Smooth muscle cell (in vitro differentiated cells): ENCODE data around the gene HECTD1. TPM values are rescaled to one million over a fixed set of nuclear protein-coding genes. Genes with fewer than 3 reads are reported as not detected.
"Not testable (repeated sequence)": the region's sequence is repeated elsewhere in the genome, so short reads cannot be mapped to it uniquely, and the experiment has no call there.

Experiments
- DNase-seq: peaks from one replicate; lab custom pipeline; 2025; ENCODE audit not compliant: unreplicated experiment; lab: John Stamatoyannopoulos, UW
- H2AFZ ChIP-seq: fragments of 200-600 bp; sonication (generic); 2 replicates; pipeline ENCODE4 v1.6.0; 2016; ENCODE audit warnings: antibody characterized with exemption, low read depth, mild to moderate bottlenecking
- H3F3A ChIP-seq: fragments of 200-600 bp; sonication (generic); 2 replicates; pipeline ENCODE4 v1.6.0; 2017; ENCODE audit warnings: antibody characterized with exemption, low read depth
- H3K27ac ChIP-seq: fragments of 200-600 bp; sonication (generic); 2 replicates; pipeline ENCODE4 v1.5.1; 2016; ENCODE audit warnings: low read depth, mild to moderate bottlenecking
- H3K27me3 ChIP-seq: fragments of 200-600 bp; sonication (generic); 2 replicates; pipeline ENCODE4 v1.6.1; 2016; ENCODE audit warnings: low read depth, mild to moderate bottlenecking
- H3K36me3 ChIP-seq: fragments of 200-600 bp; sonication (generic); 2 replicates; pipeline ENCODE4 v1.5.1; 2016; ENCODE audit warnings: low read depth
- H3K4me1 ChIP-seq: fragments of 200-600 bp; sonication (generic); 2 replicates; pipeline ENCODE4 v1.5.1; 2016; ENCODE audit warnings: low read depth
- H3K4me2 ChIP-seq: fragments of 200-600 bp; sonication (generic); 2 replicates; pipeline ENCODE4 v1.6.0; 2016; ENCODE audit warnings: mild to moderate bottlenecking
- H3K4me3 ChIP-seq: fragments of 200-600 bp; sonication (generic); 2 replicates; pipeline ENCODE4 v1.5.1; 2016; ENCODE audit warnings: mild to moderate bottlenecking
- H3K79me2 ChIP-seq: fragments of 200-600 bp; sonication (generic); 2 replicates; pipeline ENCODE4 v1.6.0; 2016; ENCODE audit warnings: low read depth, mild to moderate bottlenecking
- H3K9ac ChIP-seq: fragments of 200-600 bp; sonication (generic); 2 replicates; pipeline ENCODE4 v1.6.0; 2016; ENCODE audit warnings: low read depth
- H3K9me3 ChIP-seq: fragments of 200-600 bp; sonication (generic); replicated peaks from 2 replicates; pipeline ENCODE4 v1.5.1; 2016; ENCODE audit warnings: low read depth
- H4K20me1 ChIP-seq: fragments of 200-600 bp; sonication (generic); 2 replicates; pipeline ENCODE4 v1.6.0; 2016; ENCODE audit warnings: low read depth
- CTCF ChIP-seq: fragments of 200-600 bp; sonication (generic); IDR thresholded peaks from 2 replicates; pipeline ENCODE4 v1.5.1; 2017; ENCODE audit warnings: borderline replicate concordance, mild to moderate bottlenecking, antibody characterized with exemption; ENCODE audit not compliant: insufficient read depth, poor library complexity, severe bottlenecking
- WGBS: methylation state at CpG from one replicate; pipeline ENCODE4 v1.1.7; 2016; ENCODE audit warnings: low lambda C conversion rate; 5-methylcytosine and 5-hydroxymethylcytosine counted together
- polyA plus RNA-seq: library from polyadenylated mRNA; unstranded; fragments of >200 nt; fragmentation: Nextera tagmentation; extraction: Ambion mirVana; gene quantifications from 2 replicates; pipeline ENCODE4 v1.2.1, GENCODE V29; 2016
- total RNA-seq: library from RNA; depleted of rRNA; stranded (reverse); fragments of >200 nt; gene quantifications from 2 replicates; pipeline ENCODE4 v1.2.3, GENCODE V29; 2014

HECTD1 gene
- total and polyA plus RNA-seq, 2 experiments from 2014 or later = 39.3 to 116 TPM

DNA sequence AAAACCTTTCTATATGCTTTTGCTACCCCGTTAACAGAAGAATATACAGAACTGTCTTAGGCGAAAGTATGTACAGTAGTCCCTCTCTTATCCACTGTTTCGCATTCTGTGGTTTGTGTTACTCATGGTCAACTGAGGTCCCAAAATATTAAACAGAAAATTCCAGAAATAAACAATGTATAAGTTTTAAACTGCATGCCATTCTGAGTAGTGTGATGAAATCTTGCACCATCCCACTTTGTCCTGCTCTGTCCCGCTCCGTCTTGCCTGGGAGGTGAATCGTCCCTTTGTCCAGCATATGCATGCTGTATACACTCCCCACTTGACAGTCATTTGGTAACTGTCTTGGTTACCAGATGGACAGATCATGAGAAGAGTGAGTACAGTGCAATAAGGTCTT, 111.3 kb downstream of the HECTD1 start:
- H3K9me3 ChIP-seq = no peaks in the 10 kb centered on the region
- peak overlapping the region; percentile 0 for H3K27ac ChIP-seq
- H2AFZ ChIP-seq = no peak overlapping the region
- H3K4me3 ChIP-seq = no peak overlapping the region
- H3K4me2 ChIP-seq = peak overlapping the region; percentile 63
- TF ChIP-seq CTCF = no peak
- no peaks in the 10 kb centered on the region for H4K20me1 ChIP-seq
- peaks cover under 1% of the 10 kb centered on the region for H3F3A ChIP-seq
- 32% methylated on average over 6 of the region's 6 CpGs for WGBS
- peaks cover 17% of the 10 kb centered on the region for H3K36me3 ChIP-seq
- H3K27me3 ChIP-seq = no peaks in the 10 kb centered on the region
- H3K9ac ChIP-seq = no peak overlapping the region
- no peaks in the 10 kb centered on the region for H3K79me2 ChIP-seq
- no peak for DNase-seq
- H3K4me1 ChIP-seq = peaks cover 6% of the 10 kb centered on the region

DNA sequence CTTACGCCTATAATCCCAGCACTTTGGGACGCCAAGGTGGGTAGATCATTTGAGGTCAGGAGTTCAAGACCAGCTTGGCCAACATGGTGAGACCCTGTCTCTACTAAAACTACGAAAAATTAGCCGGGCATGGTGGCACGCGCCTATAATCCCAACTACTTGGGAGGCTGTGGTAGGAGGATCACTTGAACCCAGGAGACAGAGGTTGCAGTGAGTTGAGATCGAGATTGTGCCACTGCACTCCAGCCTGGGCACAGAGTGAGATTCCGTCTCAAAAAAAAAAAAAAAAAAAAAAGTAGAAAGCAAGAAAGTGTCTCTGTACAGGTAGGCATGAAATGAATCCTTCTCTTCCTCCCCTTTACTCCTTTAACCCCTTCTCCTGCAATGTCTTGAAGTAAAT, 111.8 kb downstream of the HECTD1 start:
- not testable (repeated sequence) for H3K4me3 ChIP-seq, H4K20me1 ChIP-seq, H2AFZ ChIP-seq, H3F3A ChIP-seq, DNase-seq, H3K9me3 ChIP-seq, H3K79me2 ChIP-seq, H3K9ac ChIP-seq, H3K27me3 ChIP-seq, H3K4me1 ChIP-seq
- 98% methylated on average over 8 of the region's 8 CpGs for WGBS
- peaks cover 12% of the 10 kb centered on the region for H3K36me3 ChIP-seq
- peak overlapping the region; percentile 0 for H3K27ac ChIP-seq
- peak overlapping the region; percentile 63 for H3K4me2 ChIP-seq

DNA sequence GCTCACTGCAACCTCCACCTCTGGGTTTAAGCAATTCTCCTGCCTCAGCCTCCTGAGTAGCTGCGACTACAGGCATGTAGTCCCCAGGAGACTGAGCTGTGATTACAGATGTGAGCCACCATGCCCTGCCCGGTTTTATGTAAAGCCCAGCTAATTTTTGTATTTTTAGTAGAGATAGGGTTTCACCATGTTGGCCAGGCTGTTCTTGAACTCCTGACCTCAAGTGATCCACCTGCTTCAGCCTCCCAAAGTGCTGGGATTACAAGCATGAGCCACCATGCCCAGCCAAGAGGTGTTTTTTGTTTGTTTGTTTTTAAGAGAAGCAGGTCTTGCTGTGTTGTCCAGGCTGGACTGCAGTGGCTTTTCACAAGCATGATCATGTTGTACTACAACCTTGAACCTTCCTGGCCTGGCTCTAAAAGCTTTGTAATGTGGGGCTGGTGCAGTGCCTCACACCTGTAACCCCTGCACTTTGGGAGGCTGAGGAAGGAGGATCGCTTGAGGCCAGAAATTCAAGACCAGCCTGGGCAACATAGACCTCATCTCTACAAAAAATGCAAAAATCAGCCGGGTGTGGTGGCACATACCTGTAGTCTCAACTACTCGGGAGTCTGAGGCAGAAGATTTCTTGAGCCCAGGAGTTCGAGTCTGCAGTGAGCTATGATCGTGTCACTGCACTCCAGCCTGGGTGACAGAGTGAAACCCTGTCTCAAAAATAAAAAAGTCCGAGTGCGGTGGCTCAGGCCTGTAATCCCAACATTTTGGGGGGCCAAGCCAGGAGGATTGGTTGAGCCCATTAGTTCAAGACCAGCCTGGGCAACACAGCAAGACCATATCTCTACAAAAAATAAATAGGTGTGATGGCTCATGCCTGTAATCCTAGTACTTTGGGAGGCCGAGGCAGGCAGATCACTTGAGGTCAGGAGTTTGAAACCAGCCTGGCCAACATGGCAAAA, 113.4 kb downstream of the HECTD1 start:
- not testable (repeated sequence) for H3K4me3 ChIP-seq, H3K4me1 ChIP-seq, H3K27ac ChIP-seq, H3K79me2 ChIP-seq, H3F3A ChIP-seq, DNase-seq, H3K9ac ChIP-seq, H3K4me2 ChIP-seq, H3K36me3 ChIP-seq, H2AFZ ChIP-seq, H4K20me1 ChIP-seq, H3K27me3 ChIP-seq, H3K9me3 ChIP-seq
- 95% methylated on average over 10 of the region's 10 CpGs for WGBS

DNA sequence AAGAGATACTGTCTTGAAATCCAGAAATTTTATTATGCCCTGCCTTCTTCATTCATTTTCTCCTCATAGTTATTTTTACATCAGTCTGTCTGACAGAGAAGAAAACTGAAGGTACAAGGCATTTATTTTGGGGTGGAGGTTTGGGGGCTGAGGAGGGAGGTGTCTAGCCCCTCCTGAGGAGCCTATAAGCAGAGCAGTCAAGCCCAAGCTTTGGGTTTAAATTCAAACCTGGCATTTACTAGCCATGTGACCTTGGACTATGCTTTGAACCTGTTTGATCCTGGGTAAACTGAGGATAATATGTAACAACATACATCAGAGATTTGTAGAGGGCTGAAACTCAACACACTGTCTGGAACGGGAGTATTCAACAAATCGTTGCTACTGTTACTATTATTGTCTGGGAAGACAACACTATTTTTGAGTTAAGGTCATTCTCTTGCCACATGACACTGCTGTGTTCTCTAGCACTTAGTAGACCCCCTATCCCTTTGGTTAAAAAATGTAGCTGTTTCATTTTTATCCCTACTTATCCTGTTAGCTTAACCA, 115.4 kb downstream of the HECTD1 start:
- H3K4me1 ChIP-seq = peaks cover 6% of the 10 kb centered on the region
- H3K79me2 ChIP-seq = no peaks in the 10 kb centered on the region
- 88% methylated on average over 2 of the region's 2 CpGs for WGBS
- no peak for TF ChIP-seq CTCF
- H3K4me2 ChIP-seq = no peak overlapping the region
- DNase-seq = no peak
- H3K27ac ChIP-seq = no peak overlapping the region
- no peaks in the 10 kb centered on the region for H3K36me3 ChIP-seq
- no peak overlapping the region for H3K4me3 ChIP-seq
- no peaks in the 10 kb centered on the region for H3K27me3 ChIP-seq
- H3K9me3 ChIP-seq = no peaks in the 10 kb centered on the region
- no peak overlapping the region for H2AFZ ChIP-seq
- H3F3A ChIP-seq = peaks cover 6% of the 10 kb centered on the region
- H3K9ac ChIP-seq = no peak overlapping the region
- no peaks in the 10 kb centered on the region for H4K20me1 ChIP-seq
